Transverse colon (tissue), 4 donors: ENCODE results near the gene REEP1. TPM values are rescaled to one million over a fixed set of nuclear protein-coding genes. Genes with fewer than 3 reads are reported as not detected.
"Not testable (repeated sequence)": the region's sequence is repeated elsewhere in the genome, so short reads cannot be mapped to it uniquely, and the experiment has no call there.

Experiments
- DNase-seq: peaks from one replicate; pipeline ENCODE4 v3.0.0-alpha.2; 2019
- H3K27ac ChIP-seq, 4 donors: fragments of 200-600 bp; sonication (generic); 2 replicates each; pipeline ENCODE4 v1.5.1; 2016 to 2018; ENCODE audit warnings: inconsistent platforms in 4 of 4
- H3K27me3 ChIP-seq: fragments of 200-600 bp; sonication (generic); 2 replicates; pipeline ENCODE4 v1.5.1; 2017; ENCODE audit warnings: inconsistent platforms
- H3K36me3 ChIP-seq, 4 donors: fragments of 200-600 bp; sonication (generic); 2 replicates each; pipeline ENCODE4 v1.5.1; 2017 to 2019; ENCODE audit warnings: inconsistent platforms in 4 of 4
- H3K4me1 ChIP-seq, 4 donors: fragments of 200-600 bp; sonication (generic); 2 replicates each; pipeline ENCODE4 v1.5.1; 2017 to 2020; ENCODE audit warnings: inconsistent platforms in 4 of 4
- H3K4me3 ChIP-seq, 4 donors: fragments of 200-600 bp; sonication (generic); 1 replicate in 1 of 4; 2 replicates in 3 of 4; pipeline versions ENCODE4 v1.5.1 to v1.6.1; 2017 to 2019; ENCODE audit warnings: inconsistent platforms in 4 of 4
- H3K9me3 ChIP-seq, 2 donors: fragments of 200-600 bp; sonication (generic); 2 replicates each; pipeline ENCODE4 v1.5.1; 2017 to 2019; ENCODE audit warnings: inconsistent platforms in 2 of 2
- EP300 ChIP-seq: sonication (generic); formaldehyde crosslinking; IDR thresholded peaks from one replicate; pipeline ENCODE4 v1.6.1; 2017; ENCODE audit warnings: antibody characterized with exemption, low read depth
- POLR2A ChIP-seq: fragments of 450-650 bp; IDR thresholded peaks from one replicate; pipeline ENCODE4 v1.6.1; 2016; ENCODE audit warnings: antibody characterized with exemption, mild to moderate bottlenecking, moderate library complexity
- POLR2AphosphoS5 ChIP-seq, 3 donors: sonication (generic); formaldehyde crosslinking; IDR thresholded peaks; one replicate each; pipeline ENCODE4 v1.6.1; 2016; ENCODE audit warnings: antibody characterized with exemption in 3 of 3
- WGBS, 2 donors: methylation state at CpG; one replicate each; pipeline ENCODE4 v1.1.5; 2018; ENCODE audit warnings: low coverage in 1 of 2; 5-methylcytosine and 5-hydroxymethylcytosine counted together
- in situ Hi-C, 4 donors: fragments of 200-750 bp; cut with MboI; loops; one replicate each; pipeline versions ENCODE4 v1.15.0 to v1.15.1; 2017; ENCODE audit warnings: low sequenced_read_pairs in 3 of 4, low pct_ligation_motif_present in 1 of 4, low pct_unique_long_range_greater_than_20kb in 1 of 4
- intact Hi-C: fragments of 100-400 bp; cut with DNase I; formaldehyde crosslinking; loops from one replicate; pipeline ENCODE4 v1.15.1; 2023; ENCODE audit warnings: low total_unique reads
- total RNA-seq, 4 donors: library from RNA; depleted of rRNA; stranded (reverse); fragments of >200 nt; gene quantifications; one replicate each; pipeline ENCODE4 v1.1.0, GENCODE V29; 2016
- TF ChIP-seq, protein P1 (sequence below), 5 experiments: fragments of 200-600 bp in 3 of 5; fragments of 450-650 bp in 2 of 5; sonication (generic) in 3 of 5; IDR thresholded peaks; 1 replicate in 2 of 5; 2 replicates in 3 of 5; pipeline ENCODE4 v1.5.1; 2016 to 2017; ENCODE audit warnings: antibody characterized with exemption in 5 of 5, inconsistent platforms in 3 of 5, mild to moderate bottlenecking in 2 of 5, moderate library complexity in 1 of 5

REEP1 gene
- total RNA-seq, 4 donors from 2014 or later, result 14.1 to 196 (median 32.3) TPM

DNA sequence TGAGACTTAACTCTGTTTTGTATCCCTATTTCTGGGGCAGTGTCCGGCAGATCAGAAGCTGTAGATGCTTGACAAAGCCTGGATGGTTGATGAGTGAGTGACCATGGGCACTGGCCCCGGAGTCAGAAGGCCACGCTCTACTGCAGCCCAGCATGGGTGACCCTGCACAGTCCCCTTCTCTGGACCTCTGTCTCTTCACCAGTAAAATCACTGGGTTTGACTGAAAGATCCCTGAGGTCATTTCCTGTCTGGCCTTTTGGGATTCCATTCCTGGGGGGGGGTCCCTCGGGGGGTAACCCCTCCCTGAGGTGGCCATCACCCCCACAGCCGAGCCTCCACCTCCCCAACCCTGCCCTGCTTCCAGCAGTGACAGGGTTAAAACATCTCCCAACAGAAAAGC is 106.5 kb downstream of the REEP1 start:
- H3K4me3 ChIP-seq, result no peak overlapping the region
- no peaks in the 10 kb centered on the region for H3K27me3 ChIP-seq
- no peak for DNase-seq
- 81% methylated on average over 5 of the region's 5 CpGs; no CpG with 5 or more reads in 1 of the 2 donors for WGBS, 2 donors
- H3K9me3 ChIP-seq, result no peaks in the 10 kb centered on the region
- intact Hi-C loops, result no loop called here
- no peaks in the 10 kb centered on the region for H3K36me3 ChIP-seq
- in situ Hi-C loops, result loop anchor here in 2 of 4 donors (10.0 to 25.0 kb wide), 2 partner anchors 124 to 131 kb away; no protein-coding TSS in a partner anchor
- no peak for TF ChIP-seq POLR2AphosphoS5 (IDR thresholded peaks at IDR 0.05)
- no peak for TF ChIP-seq EP300
- TF ChIP-seq, protein P1, sequence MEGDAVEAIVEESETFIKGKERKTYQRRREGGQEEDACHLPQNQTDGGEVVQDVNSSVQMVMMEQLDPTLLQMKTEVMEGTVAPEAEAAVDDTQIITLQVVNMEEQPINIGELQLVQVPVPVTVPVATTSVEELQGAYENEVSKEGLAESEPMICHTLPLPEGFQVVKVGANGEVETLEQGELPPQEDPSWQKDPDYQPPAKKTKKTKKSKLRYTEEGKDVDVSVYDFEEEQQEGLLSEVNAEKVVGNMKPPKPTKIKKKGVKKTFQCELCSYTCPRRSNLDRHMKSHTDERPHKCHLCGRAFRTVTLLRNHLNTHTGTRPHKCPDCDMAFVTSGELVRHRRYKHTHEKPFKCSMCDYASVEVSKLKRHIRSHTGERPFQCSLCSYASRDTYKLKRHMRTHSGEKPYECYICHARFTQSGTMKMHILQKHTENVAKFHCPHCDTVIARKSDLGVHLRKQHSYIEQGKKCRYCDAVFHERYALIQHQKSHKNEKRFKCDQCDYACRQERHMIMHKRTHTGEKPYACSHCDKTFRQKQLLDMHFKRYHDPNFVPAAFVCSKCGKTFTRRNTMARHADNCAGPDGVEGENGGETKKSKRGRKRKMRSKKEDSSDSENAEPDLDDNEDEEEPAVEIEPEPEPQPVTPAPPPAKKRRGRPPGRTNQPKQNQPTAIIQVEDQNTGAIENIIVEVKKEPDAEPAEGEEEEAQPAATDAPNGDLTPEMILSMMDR (IDR thresholded peaks at IDR 0.05), result no peak
- TF ChIP-seq POLR2A, result no peak
- no peak overlapping the region for H3K27ac ChIP-seq
- no peaks in the 10 kb centered on the region for H3K4me1 ChIP-seq

DNA sequence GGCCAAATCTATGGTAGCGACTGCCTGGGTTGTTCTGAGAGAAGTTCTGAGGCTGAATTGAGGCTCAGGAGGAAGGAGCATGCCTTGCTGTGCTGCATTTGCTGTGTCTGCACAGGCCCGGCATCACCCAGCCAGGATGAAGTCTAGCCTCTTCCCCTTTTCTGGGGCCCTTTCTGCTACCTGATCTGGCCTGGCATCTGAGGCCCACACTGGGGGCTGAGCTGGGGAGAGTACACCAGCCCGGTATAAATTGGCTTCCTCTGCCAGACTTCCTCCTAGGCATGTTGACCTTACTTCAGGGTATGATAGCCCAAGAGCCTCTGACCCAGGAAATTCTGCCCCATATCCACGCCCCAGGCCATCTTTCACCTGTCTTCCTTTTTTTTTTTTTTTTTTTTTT is 108.2 kb downstream of the REEP1 start:
- peaks cover 0 to 9% (median 3%) of the 10 kb centered on the region in 4 donors for H3K4me1 ChIP-seq
- H3K36me3 ChIP-seq, result no peaks in the 10 kb centered on the region
- H3K4me3 ChIP-seq, result no peak overlapping the region
- in situ Hi-C loops, result loop anchor here in 3 of 4 donors (10.0 to 25.0 kb wide), 3 partner anchors 133 to 216 kb away; partner anchors contain the start of gene KDM3A (in 1 of the 3)
- no peak overlapping the region for H3K27ac ChIP-seq
- no peaks in the 10 kb centered on the region for H3K27me3 ChIP-seq
- WGBS, 2 donors, result 45 to 63% methylated on average over 1 to 4 of the region's 4 CpGs
- no peaks in the 10 kb centered on the region for H3K9me3 ChIP-seq
- TF ChIP-seq, protein P1 (IDR thresholded peaks at IDR 0.05), result no peak
- no peak for TF ChIP-seq EP300
- TF ChIP-seq POLR2A, result no peak
- TF ChIP-seq POLR2AphosphoS5 (IDR thresholded peaks at IDR 0.05), result no peak
- intact Hi-C loops, result loop anchor here (10.0 kb wide), 1 partner anchor 106 kb away; the partner anchor contains the start of gene REEP1
- DNase-seq, result no peak

DNA sequence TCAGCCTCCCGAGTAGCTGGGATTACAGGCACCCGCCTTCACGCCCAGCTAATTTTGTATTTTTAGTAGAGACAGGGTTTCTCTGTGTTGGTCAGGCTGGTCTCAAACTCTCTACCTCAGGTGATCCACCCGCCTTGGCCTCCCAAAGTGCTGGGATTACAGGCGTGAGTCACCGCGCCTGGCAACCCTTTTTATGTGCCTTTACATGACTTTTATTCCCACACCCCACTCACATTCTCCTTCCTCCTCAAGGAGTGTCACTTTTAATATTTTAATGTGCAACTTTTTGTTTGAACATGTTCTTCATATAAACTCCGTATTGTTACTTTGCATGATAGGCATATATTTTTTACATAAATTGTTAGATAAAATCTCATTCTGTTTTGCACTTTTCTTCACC is 108.9 kb downstream of the REEP1 start:
- H3K27ac ChIP-seq, result not testable (repeated sequence)
- intact Hi-C loops, result loop anchor here (10.0 kb wide), 1 partner anchor 106 kb away; the partner anchor contains the start of gene REEP1

DNA sequence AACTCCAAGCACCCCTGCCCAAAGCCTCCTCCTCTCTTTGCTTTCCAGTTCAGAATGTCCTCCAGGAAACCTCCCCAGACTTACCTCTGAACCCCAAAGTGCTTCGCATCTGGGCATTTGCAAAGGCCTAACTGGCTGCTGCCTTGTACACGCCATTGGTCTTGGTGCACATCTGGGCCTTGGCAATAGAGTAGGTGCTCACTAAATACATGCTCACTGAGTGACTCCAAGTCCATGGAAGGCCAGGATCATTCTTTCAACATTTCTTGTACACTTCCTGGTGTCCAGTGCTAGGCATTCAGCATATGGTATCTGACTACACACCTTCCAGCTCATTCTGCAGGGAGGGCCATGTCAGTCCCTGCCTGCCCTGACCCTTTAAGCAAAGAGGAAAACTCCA is 109.7 kb downstream of the REEP1 start:
- no peaks in the 10 kb centered on the region for H3K9me3 ChIP-seq
- H3K36me3 ChIP-seq, result no peaks in the 10 kb centered on the region
- TF ChIP-seq EP300 (no peak), POLR2A (no peak), POLR2AphosphoS5 (IDR thresholded peaks at IDR 0.05) (no peak)
- TF ChIP-seq, protein P1 (IDR thresholded peaks at IDR 0.05), result no peak
- H3K27ac ChIP-seq, result no peak overlapping the region
- H3K27me3 ChIP-seq, result no peaks in the 10 kb centered on the region
- H3K4me3 ChIP-seq, result no peak overlapping the region
- DNase-seq, result no peak
- intact Hi-C loops, result loop anchor here (10.0 kb wide), 1 partner anchor 107 kb away; the partner anchor contains the start of gene REEP1
- WGBS, 2 donors, result 90 to 91% methylated on average over 2 of the region's 2 CpGs
- in situ Hi-C loops, result loop anchor here in 3 of 4 donors (10.0 to 25.0 kb wide), 3 partner anchors 135 to 217 kb away; partner anchors contain the start of gene KDM3A (in 1 of the 3)
- H3K4me1 ChIP-seq, result peaks cover 2 to 18% (median 6%) of the 10 kb centered on the region in 4 donors

More for the DNA sequence above, 108.9 kb downstream of the REEP1 start:
- H3K36me3 ChIP-seq, H3K27me3 ChIP-seq, DNase-seq, H3K9me3 ChIP-seq, H3K4me3 ChIP-seq: not testable (repeated sequence)
- in situ Hi-C loops, result loop anchor here in 3 of 4 donors (10.0 to 25.0 kb wide), 3 partner anchors 134 to 216 kb away; partner anchors contain the start of gene KDM3A (in 1 of the 3)
- H3K4me1 ChIP-seq, result peaks cover 0 to 15% (median 3%) of the 10 kb centered on the region in 4 donors
- 85 to 90% methylated on average over 8 of the region's 8 CpGs for WGBS, 2 donors
